Testis (tissue), 2 donors: ENCODE data around the gene PLCL1.

Experiments used
- POLR2A ChIP-seq: fragments of 450-650 bp; IDR thresholded peaks from one replicate; pipeline ENCODE4 v1.6.1; 2017; ENCODE audit warnings: antibody characterized with exemption, mild to moderate bottlenecking, moderate library complexity
- TF ChIP-seq, protein P1 (sequence below), 3 experiments: fragments of 450-650 bp in 2 of 3; fragments of 200-600 bp in 1 of 3; sonication (generic) in 1 of 3; IDR thresholded peaks; one replicate each; pipeline ENCODE4 v1.5.1; 2016 to 2019; ENCODE audit warnings: antibody characterized with exemption in 3 of 3, mild to moderate bottlenecking in 2 of 3, moderate library complexity in 1 of 3

DNA sequence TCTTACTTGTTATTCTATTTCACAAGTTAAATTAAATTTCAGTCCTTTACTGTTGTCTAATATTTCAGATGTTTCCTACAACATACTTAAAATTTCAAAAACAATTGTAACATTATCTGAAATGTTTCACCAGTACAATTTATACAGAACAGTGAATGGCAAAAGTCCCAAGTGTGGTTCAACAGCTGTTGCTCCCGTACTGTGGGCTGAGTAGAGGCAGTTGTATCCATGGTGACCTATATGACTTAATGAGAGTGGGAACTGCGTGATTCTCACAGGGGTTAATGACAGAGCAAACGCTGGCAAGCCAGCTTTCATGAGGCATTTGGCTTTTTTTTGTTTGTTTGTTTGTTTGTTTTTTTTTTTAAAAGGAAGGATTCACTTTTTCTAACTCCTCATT, 5.3 kb upstream of the PLCL1 start:
- TF ChIP-seq POLR2A, result no peak
- TF ChIP-seq, protein P1, sequence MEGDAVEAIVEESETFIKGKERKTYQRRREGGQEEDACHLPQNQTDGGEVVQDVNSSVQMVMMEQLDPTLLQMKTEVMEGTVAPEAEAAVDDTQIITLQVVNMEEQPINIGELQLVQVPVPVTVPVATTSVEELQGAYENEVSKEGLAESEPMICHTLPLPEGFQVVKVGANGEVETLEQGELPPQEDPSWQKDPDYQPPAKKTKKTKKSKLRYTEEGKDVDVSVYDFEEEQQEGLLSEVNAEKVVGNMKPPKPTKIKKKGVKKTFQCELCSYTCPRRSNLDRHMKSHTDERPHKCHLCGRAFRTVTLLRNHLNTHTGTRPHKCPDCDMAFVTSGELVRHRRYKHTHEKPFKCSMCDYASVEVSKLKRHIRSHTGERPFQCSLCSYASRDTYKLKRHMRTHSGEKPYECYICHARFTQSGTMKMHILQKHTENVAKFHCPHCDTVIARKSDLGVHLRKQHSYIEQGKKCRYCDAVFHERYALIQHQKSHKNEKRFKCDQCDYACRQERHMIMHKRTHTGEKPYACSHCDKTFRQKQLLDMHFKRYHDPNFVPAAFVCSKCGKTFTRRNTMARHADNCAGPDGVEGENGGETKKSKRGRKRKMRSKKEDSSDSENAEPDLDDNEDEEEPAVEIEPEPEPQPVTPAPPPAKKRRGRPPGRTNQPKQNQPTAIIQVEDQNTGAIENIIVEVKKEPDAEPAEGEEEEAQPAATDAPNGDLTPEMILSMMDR (IDR thresholded peaks at IDR 0.05), result no peak
